Uterus (tissue), 4 donors: ENCODE measurements around the gene PITHD1. TPM values are rescaled to one million over a fixed set of nuclear protein-coding genes. Genes with fewer than 3 reads are reported as not detected.

Experiments used
- DNase-seq, 2 donors: peaks; one replicate each; pipeline ENCODE4 v3.0.0-alpha.2; 2019 to 2020
- H3K27ac ChIP-seq, 2 donors: fragments of 200-600 bp; sonication (generic); 1 replicate in 1 of 2; 2 replicates in 1 of 2; pipeline ENCODE4 v1.5.1; 2016 to 2018
- H3K27me3 ChIP-seq, 2 donors: fragments of 200-600 bp; sonication (generic); one replicate each; pipeline ENCODE4 v1.5.1; 2018 to 2019; ENCODE audit warnings: control low read depth in 1 of 2
- H3K36me3 ChIP-seq, 2 donors: fragments of 200-600 bp; sonication (generic); one replicate each; pipeline ENCODE4 v1.5.1; 2019; ENCODE audit warnings: control low read depth in 1 of 2
- H3K4me1 ChIP-seq, 2 donors: fragments of 200-600 bp; sonication (generic); one replicate each; pipeline ENCODE4 v1.5.1; 2018 to 2019; ENCODE audit warnings: control low read depth in 1 of 2
- H3K4me3 ChIP-seq, 2 donors: fragments of 200-600 bp; sonication (generic); 1 replicate in 1 of 2; 2 replicates in 1 of 2; pipeline ENCODE4 v1.5.1; 2018 to 2019; ENCODE audit warnings: mild to moderate bottlenecking in 1 of 2
- H3K9me3 ChIP-seq, 2 donors: fragments of 200-600 bp; sonication (generic); one replicate each; pipeline ENCODE4 v1.5.1; 2019; ENCODE audit warnings: control low read depth in 1 of 2
- CTCF ChIP-seq, 4 experiments: fragments of 200-600 bp in 2 of 4; fragments of 450-650 bp in 2 of 4; sonication (generic) in 2 of 4; IDR thresholded peaks; one replicate each; pipeline ENCODE4 v1.5.1; 2016 to 2019; ENCODE audit warnings: antibody characterized with exemption in 4 of 4, mild to moderate bottlenecking in 2 of 4, moderate library complexity in 1 of 4
- POLR2A ChIP-seq, 2 donors: fragments of 450-650 bp; IDR thresholded peaks; one replicate each; pipeline ENCODE4 v1.6.1; 2016; ENCODE audit warnings: antibody characterized with exemption in 2 of 2, mild to moderate bottlenecking in 1 of 2, moderate library complexity in 1 of 2
- intact Hi-C: fragments of 100-400 bp; cut with DNase I; formaldehyde crosslinking; loops from one replicate; pipeline ENCODE4 v1.15.1; 2023; ENCODE audit warnings: low total_unique reads
- total RNA-seq, 4 donors: library from RNA; depleted of rRNA in 3 of 4; stranded (reverse); fragments of >200 nt in 3 of 4; gene quantifications; one replicate each; pipeline versions ENCODE4 v1.1.0 to v1.2.4, GENCODE V29; 2014 to 2023
- donor health status: DM: yes; HTN: yes; CAD: no.

Gene PITHD1
- total RNA-seq, 4 donors from 2014 or later: 27.4 to 59.0 (median 49.9) TPM

GRCh38 chr1:23804183-23804835 lies 26.1 kb downstream of the PITHD1 start:
- intact Hi-C loops: no loop called here
- TF ChIP-seq CTCF (IDR thresholded peaks at IDR 0.05) (no peak), POLR2A (IDR thresholded peaks at IDR 0.05) (no peak)
- peaks cover 0 to 9% of the 10 kb centered on the region in 2 donors for H3K4me1 ChIP-seq
- H3K4me3 ChIP-seq: no peak overlapping the region
- H3K36me3 ChIP-seq: no peaks in the 10 kb centered on the region
- no peaks in the 10 kb centered on the region for H3K27me3 ChIP-seq
- DNase-seq: no peak
- H3K9me3 ChIP-seq: no peaks in the 10 kb centered on the region
- no peak overlapping the region for H3K27ac ChIP-seq

DNA sequence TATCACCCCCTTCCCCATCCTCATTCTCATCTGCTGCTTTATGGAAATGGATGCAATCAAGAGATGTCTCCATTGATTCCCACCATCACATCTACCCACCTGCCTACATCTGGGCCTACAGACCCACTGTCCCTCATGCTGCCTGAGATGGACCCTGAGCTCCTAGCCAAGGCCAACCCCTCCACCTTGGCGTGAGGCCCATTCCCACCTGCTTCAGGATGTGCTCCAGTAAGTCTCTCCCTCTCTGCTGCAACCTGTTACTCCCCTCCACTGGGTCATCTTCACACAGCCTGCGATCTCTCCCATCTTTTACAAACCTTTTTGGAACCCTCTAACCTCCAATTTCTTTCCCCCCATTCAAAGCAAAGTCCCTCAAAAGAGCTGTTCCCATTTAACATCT lies 26.8 kb downstream of the PITHD1 start:
- Histone ChIP-seq H3K9me3 (no peaks in the 10 kb centered on the region), H3K27ac (no peak overlapping the region), H3K4me1 (peaks cover 0 to 5% of the 10 kb centered on the region in 2 donors), H3K36me3 (no peaks in the 10 kb centered on the region), H3K4me3 (no peak overlapping the region), H3K27me3 (no peaks in the 10 kb centered on the region)
- TF ChIP-seq CTCF (IDR thresholded peaks at IDR 0.05): no peak
- no peak for TF ChIP-seq POLR2A (IDR thresholded peaks at IDR 0.05)
- DNase-seq: no peak
- intact Hi-C loops: no loop called here

DNA sequence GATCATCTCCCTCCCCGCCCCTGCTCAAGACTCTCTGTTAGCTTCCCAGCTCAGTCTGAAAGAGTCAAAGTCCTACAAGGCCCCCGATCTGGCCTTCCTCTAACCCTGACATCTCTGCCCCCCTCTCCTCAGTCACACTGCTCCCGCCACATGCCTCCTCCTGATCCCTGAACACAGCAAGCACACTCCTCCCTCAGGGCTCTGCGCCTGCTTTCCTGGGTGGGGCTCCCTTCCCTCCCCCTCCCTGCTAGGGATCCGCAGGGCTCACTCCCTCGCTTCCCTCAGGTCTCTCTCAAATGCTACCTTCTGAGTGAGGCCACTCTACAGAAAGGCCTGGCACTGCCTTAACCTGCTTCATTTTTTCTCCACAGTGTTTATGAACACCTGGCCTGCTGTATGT lies 28.1 kb downstream of the PITHD1 start:
- Histone ChIP-seq H3K9me3 (no peaks in the 10 kb centered on the region), H3K4me1 (peaks cover 0 to 3% of the 10 kb centered on the region in 2 donors), H3K27ac (no peak overlapping the region), H3K36me3 (no peaks in the 10 kb centered on the region), H3K27me3 (no peaks in the 10 kb centered on the region), H3K4me3 (no peak overlapping the region)
- intact Hi-C loops: no loop called here
- no peak for TF ChIP-seq POLR2A (IDR thresholded peaks at IDR 0.05)
- TF ChIP-seq CTCF (IDR thresholded peaks at IDR 0.05): no peak
- DNase-seq: no peak

- TF ChIP-seq CTCF (IDR thresholded peaks at IDR 0.05) (no peak), POLR2A (IDR thresholded peaks at IDR 0.05) (no peak)
- no peak for DNase-seq
- Histone ChIP-seq H3K9me3 (no peaks in the 10 kb centered on the region), H3K4me1 (no peaks in the 10 kb centered on the region), H3K27me3 (no peaks in the 10 kb centered on the region), H3K27ac (no peak overlapping the region), H3K4me3 (no peak overlapping the region), H3K36me3 (no peaks in the 10 kb centered on the region)
- intact Hi-C loops: no loop called here
Observed at GRCh38 chr1:23807453-23807852, 29.2 kb downstream of the PITHD1 start.

DNA sequence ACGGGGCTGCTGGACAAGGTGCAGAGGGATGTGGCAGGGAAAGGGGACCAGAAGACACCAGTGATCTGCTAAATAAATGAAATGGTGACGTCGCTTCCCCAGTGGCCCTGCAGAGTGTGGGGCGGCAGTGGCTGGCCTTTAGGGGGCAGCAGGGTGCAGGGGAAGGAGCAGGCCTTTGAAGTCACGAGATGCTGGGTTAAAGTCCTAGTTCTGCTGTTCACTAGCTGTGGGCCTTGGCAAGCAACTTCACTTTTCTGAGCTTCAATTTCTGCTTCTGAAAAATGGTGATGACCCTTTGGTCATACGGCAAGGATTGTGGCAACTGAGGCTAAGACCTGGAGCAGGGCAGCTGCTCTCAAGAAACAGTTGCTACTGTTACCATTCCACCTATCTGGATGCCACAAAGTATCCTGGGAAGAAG lies 31.5 kb downstream of the PITHD1 start:
- intact Hi-C loops: no loop called here
- TF ChIP-seq POLR2A (IDR thresholded peaks at IDR 0.05): no peak
- peak; percentile 30 to 35 (median 32) for TF ChIP-seq CTCF (IDR thresholded peaks at IDR 0.05)
- H3K4me1 ChIP-seq: no peaks in the 10 kb centered on the region
- no peaks in the 10 kb centered on the region for H3K36me3 ChIP-seq
- no peak overlapping the region for H3K4me3 ChIP-seq
- H3K27me3 ChIP-seq: no peaks in the 10 kb centered on the region
- no peaks in the 10 kb centered on the region for H3K9me3 ChIP-seq
- no peak overlapping the region for H3K27ac ChIP-seq
- peak in 1 of 2 donors; percentile 47 for DNase-seq
